Ishikawa (cell line): ENCODE results near the gene CPNE4.

ENCODE experiments used
- CREB1 ChIP-seq: IDR thresholded peaks from 2 replicates; pipeline ENCODE4 v1.6.1; 2012; ENCODE audit warnings: low read depth
- EP300 ChIP-seq: IDR thresholded peaks from 2 replicates; pipeline ENCODE4 v1.6.1; 2012; ENCODE audit warnings: borderline replicate concordance
- RAD21 ChIP-seq: IDR thresholded peaks from 2 replicates; pipeline ENCODE4 v1.6.1; 2012; ENCODE audit warnings: low read depth
- TAF1 ChIP-seq: IDR thresholded peaks from 2 replicates; pipeline ENCODE4 v1.6.1; 2012; ENCODE audit warnings: low read depth, mild to moderate bottlenecking
- YY1 ChIP-seq: IDR thresholded peaks from 2 replicates; pipeline ENCODE4 v1.6.1; 2012; ENCODE audit warnings: low read depth
- ZBTB7A ChIP-seq: IDR thresholded peaks from 2 replicates; pipeline ENCODE4 v1.6.1; 2012; ENCODE audit warnings: low read depth
- TF ChIP-seq, protein P1 (sequence below): IDR thresholded peaks from 2 replicates; pipeline ENCODE4 v1.6.1; 2012

DNA sequence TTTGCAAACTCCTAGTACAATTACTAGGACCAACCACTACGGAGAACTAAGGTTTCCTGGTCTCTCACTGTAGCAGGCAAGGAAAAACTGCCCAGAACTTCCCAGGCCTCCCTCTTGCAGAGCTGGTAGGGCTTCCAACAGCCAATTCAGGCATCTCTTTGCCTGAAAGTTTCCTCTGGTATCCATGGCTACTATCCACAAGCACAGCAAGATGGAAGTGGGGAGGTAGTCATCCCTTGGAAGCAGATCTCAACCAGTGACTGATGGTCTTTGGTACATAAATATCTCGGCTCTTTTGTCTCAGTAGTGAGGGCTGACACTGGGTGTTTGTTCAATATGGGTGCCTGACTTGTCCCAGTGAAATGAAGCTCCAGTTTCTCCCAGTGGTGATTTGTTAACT lies 330.7 kb downstream of the CPNE4 start:
- TF ChIP-seq, protein P1, sequence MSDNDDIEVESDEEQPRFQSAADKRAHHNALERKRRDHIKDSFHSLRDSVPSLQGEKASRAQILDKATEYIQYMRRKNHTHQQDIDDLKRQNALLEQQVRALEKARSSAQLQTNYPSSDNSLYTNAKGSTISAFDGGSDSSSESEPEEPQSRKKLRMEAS, result no peak
- TF ChIP-seq EP300, result no peak
- no peak for TF ChIP-seq YY1
- no peak for TF ChIP-seq RAD21
- TF ChIP-seq TAF1, result no peak
- no peak for TF ChIP-seq ZBTB7A
- TF ChIP-seq CREB1, result no peak
